HG02970 (cell line): ENCODE measurements around the gene TMEM273.
A peak's percentile ranks its signal among the peaks of the same experiment; 100 is the strongest.

Experiments used
- ATAC-seq: cut with Tn5 transposase; IDR thresholded peaks from one replicate; pipeline ENCODE4 v1.9.1; 2021; ENCODE audit warnings: mild to moderate bottlenecking, moderate library complexity, moderate number of reproducible peaks; ENCODE audit not compliant: unreplicated experiment, low FRiP score

The TMEM273 gene

GRCh38 chr10:49166484-49167400 lies 21.4 kb downstream of the TMEM273 start:
- no peak for ATAC-seq

DNA sequence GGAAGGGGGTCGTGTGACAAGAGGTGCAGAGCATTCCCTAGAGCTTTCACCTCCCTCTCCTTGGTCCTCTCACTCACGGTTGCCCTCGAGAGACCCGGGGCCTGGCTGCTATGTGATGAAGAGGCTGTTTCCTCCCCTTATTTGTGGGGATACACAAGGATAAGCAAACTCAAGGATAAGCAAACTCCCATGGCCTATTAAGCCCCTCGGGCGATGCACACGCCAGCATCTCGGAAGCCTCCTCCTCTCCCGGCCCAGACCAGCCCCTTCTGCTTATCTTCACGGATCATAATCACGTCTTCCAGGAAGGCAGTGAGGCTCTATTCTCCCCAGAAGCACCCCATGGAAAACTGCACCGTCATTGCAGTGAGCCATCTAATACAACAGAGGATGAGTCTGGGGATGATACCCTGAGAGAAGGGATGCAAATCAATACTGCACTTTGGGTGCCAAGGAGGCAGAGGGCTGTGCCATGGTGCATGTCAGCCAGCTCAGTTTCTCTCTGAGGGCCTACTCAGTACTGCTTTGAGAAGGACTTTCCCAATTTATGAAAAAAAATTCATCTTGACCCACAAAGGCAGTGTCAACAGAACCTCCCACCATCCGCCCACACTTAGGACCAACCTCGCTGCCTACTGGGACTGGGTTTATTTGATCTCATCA lies 22.2 kb downstream of the TMEM273 start:
- no peak for ATAC-seq

DNA sequence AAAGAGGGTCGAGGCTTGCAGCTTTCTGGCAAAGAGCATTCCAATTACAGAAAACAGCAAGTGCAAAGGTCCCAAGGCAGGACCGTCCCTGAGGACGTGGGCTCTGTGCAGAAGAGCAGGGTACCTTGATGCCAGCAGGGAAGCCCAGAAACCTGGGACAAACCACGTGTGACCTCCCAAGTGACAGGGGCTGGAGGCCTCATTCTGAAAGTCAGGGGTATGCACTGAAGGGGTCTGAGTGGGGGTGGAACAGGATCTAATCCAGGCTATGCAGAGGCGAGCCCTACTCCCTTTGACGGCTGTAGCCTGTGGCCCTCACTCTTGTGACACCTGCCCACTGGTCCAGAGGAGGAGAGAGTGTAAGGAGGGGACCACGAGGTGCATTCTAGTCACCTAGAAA lies 22.9 kb downstream of the TMEM273 start:
- ATAC-seq, result no peak

GRCh38 chr10:49164559-49165188 lies 23.5 kb downstream of the TMEM273 start:
- ATAC-seq, result peak; percentile 54

- no peak for ATAC-seq
Measured at GRCh38 chr10:49163741-49164140, 24.4 kb downstream of the TMEM273 start.

- no peak for ATAC-seq
Measured at GRCh38 chr10:49162761-49163310, 25.4 kb downstream of the TMEM273 start.

DNA sequence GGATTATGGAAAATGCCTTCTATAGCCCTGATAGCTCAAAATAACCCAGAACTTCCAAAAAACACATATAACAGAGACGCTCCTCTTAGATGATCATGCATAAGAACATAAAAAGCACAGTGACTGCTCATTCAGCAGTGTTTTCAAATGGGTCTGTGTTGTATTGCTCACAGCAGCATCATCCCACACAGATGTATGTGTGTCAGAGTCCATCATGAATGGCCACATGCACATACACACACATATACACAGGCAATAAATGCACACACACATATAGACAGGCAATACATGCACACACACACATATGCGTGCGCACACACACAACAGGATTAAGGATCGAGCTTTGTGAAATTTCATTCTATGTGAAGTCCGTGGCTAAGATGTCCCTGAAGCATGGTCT lies 26.1 kb downstream of the TMEM273 start:
- no peak for ATAC-seq

DNA sequence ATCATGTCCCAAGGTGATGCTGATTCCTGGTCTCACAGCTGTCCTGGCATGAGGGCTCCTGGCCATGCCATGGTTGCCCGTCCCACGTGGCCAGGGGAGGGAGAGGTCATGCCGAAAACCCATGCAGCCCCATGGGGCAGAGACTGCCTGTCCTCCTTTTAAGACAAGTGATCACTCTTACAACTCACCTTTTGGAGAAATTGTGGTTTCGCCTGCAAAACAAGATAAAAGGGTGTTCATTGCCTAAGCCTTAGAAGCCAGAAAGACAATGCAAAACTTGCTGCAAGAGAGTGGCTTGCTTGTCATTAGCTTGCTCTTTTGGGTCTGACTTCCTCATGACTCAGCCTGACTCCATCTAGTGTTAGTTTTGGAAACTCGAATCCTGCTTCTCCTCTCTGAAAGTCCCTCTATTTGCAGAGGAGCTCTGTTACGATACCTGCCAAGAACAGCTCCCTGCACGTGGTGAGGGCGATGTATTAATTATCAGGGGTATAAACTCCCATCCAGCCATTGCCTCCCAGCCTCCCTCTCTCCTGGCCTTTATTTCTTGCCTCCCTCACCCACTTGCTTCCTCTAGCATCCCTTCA lies 26.7 kb downstream of the TMEM273 start:
- ATAC-seq, result no peak

- no peak for ATAC-seq
Measured at GRCh38 chr10:49160814-49161213, 27.4 kb downstream of the TMEM273 start.

DNA sequence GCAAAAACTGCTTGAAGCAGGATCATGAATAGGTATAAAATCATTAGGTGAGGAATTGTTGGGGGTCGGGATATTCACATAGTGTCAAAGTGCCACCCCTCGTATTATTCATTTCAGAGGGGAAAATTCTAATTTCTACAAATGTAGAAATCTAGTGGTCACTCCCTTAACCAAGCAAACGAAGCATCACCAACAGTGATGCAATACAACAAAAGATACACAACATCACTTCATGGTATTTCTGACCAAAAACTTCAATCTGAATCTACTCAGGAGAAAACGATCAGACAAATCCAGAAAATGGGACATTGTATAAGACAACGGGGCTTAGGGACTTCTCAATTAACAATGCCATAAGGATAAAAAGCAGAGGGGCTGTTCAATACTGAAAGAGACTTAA lies 28.1 kb downstream of the TMEM273 start:
- no peak for ATAC-seq

DNA sequence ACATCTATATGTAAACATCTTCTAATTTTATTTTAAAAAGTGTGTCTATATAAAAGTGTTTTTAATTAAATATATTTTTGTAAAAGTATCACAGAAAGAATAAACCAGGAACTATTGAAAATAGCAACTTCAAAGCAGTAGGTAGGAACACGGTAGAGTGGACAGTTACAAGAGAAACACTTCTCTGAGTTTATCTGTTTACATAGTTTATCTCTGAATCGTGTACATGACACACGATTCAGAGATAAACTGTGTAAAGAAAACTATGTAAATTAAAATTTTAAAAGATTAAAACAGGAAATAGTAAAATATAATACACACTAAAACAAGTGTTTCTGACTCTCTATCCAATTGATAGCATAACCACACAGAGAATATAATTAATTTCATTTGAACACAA lies 29.3 kb downstream of the TMEM273 start:
- ATAC-seq, result no peak

- no peak for ATAC-seq
Measured at GRCh38 chr10:49158404-49158803, 29.8 kb downstream of the TMEM273 start.

GRCh38 chr10:49157229-49157628 lies 31.0 kb downstream of the TMEM273 start:
- no peak for ATAC-seq

GRCh38 chr10:49154641-49155040 lies 33.5 kb downstream of the TMEM273 start:
- no peak for ATAC-seq

- ATAC-seq, result no peak
Measured at GRCh38 chr10:49153971-49154370, 34.2 kb downstream of the TMEM273 start.

- no peak for ATAC-seq
Measured at GRCh38 chr10:49153115-49153514, 35.1 kb downstream of the TMEM273 start.

DNA sequence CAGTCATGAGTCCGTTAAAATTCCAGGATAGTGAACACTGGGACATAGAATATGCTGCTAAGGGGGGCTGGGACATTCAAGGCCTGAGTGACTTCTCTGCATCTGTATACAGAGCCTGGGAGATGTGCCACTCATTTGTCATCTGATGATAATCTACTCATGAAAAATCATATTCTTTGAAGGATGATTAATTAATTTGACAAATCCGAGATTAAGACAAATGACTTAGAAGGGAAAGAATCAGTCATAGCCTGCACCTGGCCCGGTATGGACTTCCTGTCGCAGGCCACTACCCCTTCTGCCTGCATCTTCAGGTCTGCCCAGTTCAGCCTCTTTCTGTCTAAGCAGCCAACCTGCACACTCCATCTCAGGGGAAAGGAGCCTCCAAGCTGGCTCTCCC lies 35.5 kb downstream of the TMEM273 start:
- no peak for ATAC-seq

DNA sequence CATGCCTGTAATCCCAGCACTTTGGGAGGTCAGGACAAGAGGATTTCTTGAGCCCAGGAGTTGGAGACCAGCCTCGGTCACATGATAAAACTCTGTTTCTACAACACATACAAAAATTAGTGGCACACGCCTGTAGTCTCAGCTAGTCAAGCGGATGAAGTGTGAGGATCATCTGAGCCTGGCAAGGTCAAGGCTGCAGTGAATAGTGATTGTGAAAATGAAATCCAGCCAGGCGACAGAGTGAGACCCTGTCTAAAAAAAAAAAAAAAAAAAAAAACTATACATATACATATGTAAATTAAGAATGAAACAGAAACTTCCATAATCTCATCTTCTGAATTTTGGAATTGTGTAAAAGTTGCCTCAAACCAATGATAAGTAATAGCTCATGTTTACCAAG lies 36.2 kb downstream of the TMEM273 start:
- ATAC-seq, result no peak

DNA sequence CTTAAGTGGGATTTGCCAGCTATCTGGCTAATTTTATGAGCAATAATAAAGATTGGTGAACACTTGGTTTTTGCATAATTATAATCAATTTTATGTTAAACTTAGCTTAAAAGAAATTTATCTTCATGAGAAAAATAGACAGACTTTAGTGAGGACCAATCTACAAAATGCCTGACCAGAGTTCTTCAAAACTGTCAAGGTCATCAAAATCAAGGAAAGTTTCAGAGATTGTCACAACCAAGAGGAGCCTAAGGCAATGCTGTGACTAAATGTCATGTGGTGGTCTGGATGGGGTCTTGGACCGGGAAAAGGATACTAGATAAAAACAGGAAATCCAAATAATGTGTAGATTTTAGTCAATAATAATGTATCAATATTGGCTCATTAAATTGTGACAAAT lies 36.7 kb downstream of the TMEM273 start:
- ATAC-seq, result no peak

GRCh38 chr10:49151025-49151445 lies 37.2 kb downstream of the TMEM273 start:
- no peak for ATAC-seq

GRCh38 chr10:49150426-49150825 lies 37.8 kb downstream of the TMEM273 start:
- ATAC-seq, result no peak
